WTC11 (cell line): ENCODE measurements around the gene NDRG2. TPM values are rescaled to one million over a fixed set of nuclear protein-coding genes. Genes with fewer than 3 reads are reported as not detected.
"Not testable (repeated sequence)": the region's sequence is repeated elsewhere in the genome, so short reads cannot be mapped to it uniquely, and the experiment has no call there.

Source experiments
- ATAC-seq: fragments of 200-7000 bp; cut with Tn5 transposase; 2 replicates; pipeline ENCODE4 v1.10.0; 2021; ENCODE audit warnings: mild to moderate bottlenecking, moderate library complexity
- CTCF ChIA-PET: fragments of 300-600 bp; sonication (Branson Sonifier 250); formaldehyde crosslinking; loops from one replicate; lab custom pipeline; 2021; ENCODE audit warnings: antibody characterized with exemption; lab: Charles Lee
- POLR2A ChIA-PET: fragments of 350-600 bp; sonication (Branson Sonifier 250); formaldehyde crosslinking; loops from one replicate; lab custom pipeline; 2021; ENCODE audit warnings: antibody characterized with exemption; lab: Charles Lee
- DNase-seq: peaks from one replicate; pipeline ENCODE4 v3.0.0; 2021; ENCODE audit warnings: low spot score
- H3K27ac Mint-ChIP-seq: 2 replicates; pipeline ENCODE4 v1.8.0; 2021; ENCODE audit warnings: mixed read lengths
- H3K27me3 Mint-ChIP-seq: 2 replicates; pipeline ENCODE4 v1.8.0; 2021; ENCODE audit warnings: low read depth, mild to moderate bottlenecking, moderate library complexity, mixed read lengths
- H3K36me3 Mint-ChIP-seq: 2 replicates; pipeline ENCODE4 v1.8.0; 2021; ENCODE audit warnings: mixed read lengths
- H3K4me1 Mint-ChIP-seq: 2 replicates; pipeline ENCODE4 v1.8.0; 2022; ENCODE audit warnings: mixed read lengths
- H3K4me3 Mint-ChIP-seq: 2 replicates; pipeline ENCODE4 v1.8.0; 2021; ENCODE audit warnings: mild to moderate bottlenecking, moderate library complexity, mixed read lengths
- H3K9me3 Mint-ChIP-seq: 2 replicates; pipeline ENCODE4 v1.8.0; 2021; ENCODE audit warnings: mixed read lengths
- AR ChIP-seq: fragments of 250-450 bp; sonication (Bioruptor Pico); IDR thresholded peaks from 2 replicates; pipeline ENCODE4 v1.9.0; 2021; ENCODE audit warnings: mild to moderate bottlenecking
- CREM ChIP-seq: sonication (generic); formaldehyde crosslinking; IDR thresholded peaks from 2 replicates; pipeline ENCODE4 v1.8.1; 2022; ENCODE audit warnings: mild to moderate bottlenecking, missing genetic modification reagents, moderate library complexity
- E2F1 ChIP-seq: sonication (generic); formaldehyde crosslinking; IDR thresholded peaks from 2 replicates; pipeline ENCODE4 v1.8.0; 2022; ENCODE audit warnings: mild to moderate bottlenecking, missing genetic modification reagents
- FOXK1 ChIP-seq: sonication (generic); formaldehyde crosslinking; IDR thresholded peaks from 2 replicates; pipeline ENCODE4 v1.8.0; 2022; ENCODE audit warnings: mild to moderate bottlenecking, moderate library complexity, missing genetic modification reagents
- FOXP1 ChIP-seq: sonication (generic); formaldehyde crosslinking; IDR thresholded peaks from 2 replicates; pipeline ENCODE4 v1.8.0; 2022; ENCODE audit warnings: missing genetic modification reagents, mild to moderate bottlenecking, moderate library complexity, borderline replicate concordance
- FOXP4 ChIP-seq: sonication (generic); formaldehyde crosslinking; IDR thresholded peaks from 2 replicates; pipeline ENCODE4 v1.8.0; 2022; ENCODE audit warnings: mild to moderate bottlenecking, missing genetic modification reagents
- GTF2I ChIP-seq: fragments of 250-450 bp; sonication (Bioruptor Pico); conservative IDR thresholded peaks from 2 replicates; pipeline ENCODE4 v1.4.0; 2021; ENCODE audit warnings: mild to moderate bottlenecking
- MYBL2 ChIP-seq: sonication (generic); formaldehyde crosslinking; IDR thresholded peaks from 2 replicates; pipeline ENCODE4 v1.8.1; 2023; ENCODE audit warnings: mild to moderate bottlenecking, moderate library complexity, missing genetic modification reagents
- NFE2L1 ChIP-seq: sonication (generic); formaldehyde crosslinking; IDR thresholded peaks from 2 replicates; pipeline ENCODE4 v1.8.1; 2023; ENCODE audit warnings: missing genetic modification reagents
- NR1H2 ChIP-seq: sonication (generic); formaldehyde crosslinking; IDR thresholded peaks from 2 replicates; pipeline ENCODE4 v1.9.0; 2021; ENCODE audit warnings: mild to moderate bottlenecking, moderate library complexity, missing genetic modification reagents
- NR2C2 ChIP-seq: sonication (generic); formaldehyde crosslinking; IDR thresholded peaks from 2 replicates; pipeline ENCODE4 v1.8.0; 2022; ENCODE audit warnings: mild to moderate bottlenecking, missing genetic modification reagents
- PREB ChIP-seq: sonication (generic); formaldehyde crosslinking; IDR thresholded peaks from 2 replicates; pipeline ENCODE4 v1.8.1; 2022; ENCODE audit warnings: mild to moderate bottlenecking, missing genetic modification reagents, moderate library complexity, borderline replicate concordance
- SP1 ChIP-seq: sonication (generic); formaldehyde crosslinking; conservative IDR thresholded peaks from 2 replicates; pipeline ENCODE4 v1.8.1; 2022; ENCODE audit warnings: missing genetic modification reagents
- USF2 ChIP-seq: sonication (generic); formaldehyde crosslinking; IDR thresholded peaks from 2 replicates; pipeline ENCODE4 v1.8.1; 2023; ENCODE audit warnings: mild to moderate bottlenecking, missing genetic modification reagents, moderate library complexity
- ZNF232 ChIP-seq: sonication (generic); formaldehyde crosslinking; IDR thresholded peaks from 2 replicates; pipeline ENCODE4 v1.8.0; 2022; ENCODE audit warnings: mild to moderate bottlenecking, missing genetic modification reagents
- ZNF263 ChIP-seq: sonication (generic); formaldehyde crosslinking; IDR thresholded peaks from 2 replicates; pipeline ENCODE4 v1.8.1; 2022; ENCODE audit warnings: low read depth, mild to moderate bottlenecking, moderate library complexity, missing genetic modification reagents
- ZNF423 ChIP-seq: fragments of 250-450 bp; sonication (Bioruptor Pico); IDR thresholded peaks from 2 replicates; pipeline ENCODE4 v2.1.2; 2022; ENCODE audit warnings: mild to moderate bottlenecking, moderate library complexity
- ZNF671 ChIP-seq: fragments of 250-450 bp; sonication (Bioruptor Pico); IDR thresholded peaks from 2 replicates; pipeline ENCODE4 v1.8.0; 2021; ENCODE audit warnings: mild to moderate bottlenecking
- ZSCAN18 ChIP-seq: fragments of 250-450 bp; sonication (Bioruptor Pico); IDR thresholded peaks from 2 replicates; pipeline ENCODE4 v2.1.2; 2022; ENCODE audit warnings: mild to moderate bottlenecking, moderate library complexity
- total RNA-seq: library from RNA; stranded (reverse); gene quantifications from 3 replicates; pipeline ENCODE4 v1.2.3, GENCODE V29; 2021

Gene NDRG2
- total RNA-seq, 1 experiment from 2014 or later = 32.2 TPM

GRCh38 chr14:20986811-20987210 is 38.0 kb downstream of the NDRG2 start:
- ChIA-PET CTCF (interaction anchor here (1.8 to 2.3 kb wide), 2 partner anchors 16 to 28 kb away, joined by 4 to 13 read pairs; no protein-coding TSS in a partner anchor), POLR2A (no interaction called here)
- TF ChIP-seq ZNF232 (CRISPR knock-in tag) = no peak
- TF ChIP-seq FOXP1 (CRISPR knock-in tag) = no peak
- TF ChIP-seq GTF2I = no peak
- no peak for TF ChIP-seq SP1
- no peak for TF ChIP-seq PREB
- no peak for TF ChIP-seq FOXP4
- no peak for TF ChIP-seq ZNF671
- TF ChIP-seq AR (CRISPR knock-in tag) = no peak
- no peak for TF ChIP-seq USF2 (CRISPR knock-in tag)
- no peak for TF ChIP-seq CREM (CRISPR knock-in tag)
- no peak for TF ChIP-seq E2F1
- no peak for TF ChIP-seq NR2C2
- no peak for TF ChIP-seq ZNF263 (CRISPR knock-in tag)
- no peak for TF ChIP-seq NR1H2
- no peak for TF ChIP-seq NFE2L1
- no peak for TF ChIP-seq MYBL2 (CRISPR knock-in tag)
- TF ChIP-seq FOXK1 = no peak
- TF ChIP-seq ZNF423 (CRISPR knock-in tag) = no peak
- no peak for TF ChIP-seq ZSCAN18
- peaks cover 8% of the 10 kb centered on the region for H3K36me3 Mint-ChIP-seq
- ATAC-seq = no peak
- H3K4me3 Mint-ChIP-seq = no peak overlapping the region
- no peaks in the 10 kb centered on the region for H3K9me3 Mint-ChIP-seq
- H3K27me3 Mint-ChIP-seq = peaks cover 11% of the 10 kb centered on the region
- peaks cover 15% of the 10 kb centered on the region for H3K4me1 Mint-ChIP-seq
- H3K27ac Mint-ChIP-seq = no peak overlapping the region
- no peak for DNase-seq

GRCh38 chr14:20985650-20986049 is 39.2 kb downstream of the NDRG2 start:
- POLR2A ChIA-PET = interaction anchor here (0.5 kb wide), 1 partner anchor 206 kb away, joined by 4 read pairs; no protein-coding TSS in a partner anchor
- H3K27ac Mint-ChIP-seq = not testable (repeated sequence)

More at GRCh38 chr14:20985650-20986049, 39.2 kb downstream of the NDRG2 start:
- CTCF ChIA-PET = interaction anchor here (2.3 kb wide), 1 partner anchor 15 kb away, joined by 13 read pairs; no protein-coding TSS in a partner anchor
- not testable (repeated sequence) for H3K36me3 Mint-ChIP-seq, H3K4me3 Mint-ChIP-seq, H3K9me3 Mint-ChIP-seq, ATAC-seq, DNase-seq
- Mint-ChIP-seq H3K4me1 (peaks cover 11% of the 10 kb centered on the region), H3K27me3 (peaks cover 11% of the 10 kb centered on the region)
